ENCODE data around the gene PLCXD3. TPM values are rescaled to one million over a fixed set of nuclear protein-coding genes. Genes with fewer than 3 reads are reported as not detected.
"Not testable (repeated sequence)": the region's sequence is repeated elsewhere in the genome, so short reads cannot be mapped to it uniquely, and the experiment has no call there.

The PLCXD3 gene
- polyA plus RNA-seq, 4 donors: 0.14 to 0.61 (median 0.42) TPM

- no peak for DNase-seq (ENCODE audit: low read depth in 4 of 4, low spot score in 3 of 4)
These were observed 146.9 kb downstream of the PLCXD3 start for GRCh38 chr5:41363343-41363986.

GRCh38 chr5:41356786-41357185, 153.6 kb downstream of the PLCXD3 start:
- DNase-seq (ENCODE audit: low read depth in 4 of 4, low spot score in 3 of 4): peak in 1 of 4 donors; percentile 11

GRCh38 chr5:41349846-41350245, 160.6 kb downstream of the PLCXD3 start:
- DNase-seq (ENCODE audit: low read depth in 4 of 4, low spot score in 3 of 4): no peak

GRCh38 chr5:41347569-41347968, 162.8 kb downstream of the PLCXD3 start:
- DNase-seq (ENCODE audit: low read depth in 4 of 4, low spot score in 3 of 4): no peak

GRCh38 chr5:41346609-41347008, 163.8 kb downstream of the PLCXD3 start:
- DNase-seq (ENCODE audit: low read depth in 4 of 4, low spot score in 3 of 4): no peak

- DNase-seq (ENCODE audit: low read depth in 4 of 4, low spot score in 3 of 4): no peak
These were observed 165.1 kb downstream of the PLCXD3 start for GRCh38 chr5:41345295-41345694.

- no peak for DNase-seq (ENCODE audit: low read depth in 4 of 4, low spot score in 3 of 4)
These were observed 171.1 kb downstream of the PLCXD3 start for GRCh38 chr5:41339339-41339738.

GRCh38 chr5:41338136-41338675, 172.2 kb downstream of the PLCXD3 start:
- DNase-seq (ENCODE audit: low read depth in 4 of 4, low spot score in 3 of 4): peak in 1 of 4 donors; percentile 7

- no peak for DNase-seq (ENCODE audit: low read depth in 4 of 4, low spot score in 3 of 4)
These were observed 172.7 kb downstream of the PLCXD3 start for GRCh38 chr5:41337724-41338123.

GRCh38 chr5:41337216-41337615, 173.2 kb downstream of the PLCXD3 start:
- no peak for DNase-seq (ENCODE audit: low read depth in 4 of 4, low spot score in 3 of 4)

GRCh38 chr5:41336471-41336870, 173.9 kb downstream of the PLCXD3 start:
- DNase-seq (ENCODE audit: low read depth in 4 of 4, low spot score in 3 of 4): no peak

GRCh38 chr5:41335596-41336181, 174.7 kb downstream of the PLCXD3 start:
- no peak for DNase-seq (ENCODE audit: low read depth in 4 of 4, low spot score in 3 of 4)

GRCh38 chr5:41334758-41335157, 175.6 kb downstream of the PLCXD3 start:
- no peak for DNase-seq (ENCODE audit: low read depth in 4 of 4, low spot score in 3 of 4)

GRCh38 chr5:41334221-41334620, 176.2 kb downstream of the PLCXD3 start:
- no peak for DNase-seq (ENCODE audit: low read depth in 4 of 4, low spot score in 3 of 4)

GRCh38 chr5:41325074-41325473, 185.3 kb downstream of the PLCXD3 start:
- DNase-seq (ENCODE audit: low read depth in 4 of 4, low spot score in 3 of 4): no peak

GRCh38 chr5:41322826-41323225, 187.6 kb downstream of the PLCXD3 start:
- DNase-seq (ENCODE audit: low read depth in 4 of 4, low spot score in 3 of 4): not testable (repeated sequence)

GRCh38 chr5:41312478-41313060, 197.8 kb downstream of the PLCXD3 start:
- DNase-seq (ENCODE audit: low read depth in 4 of 4, low spot score in 3 of 4): no peak

- DNase-seq (ENCODE audit: low read depth in 4 of 4, low spot score in 3 of 4): no peak
These were observed 198.3 kb downstream of the PLCXD3 start for GRCh38 chr5:41312066-41312465.

GRCh38 chr5:41309275-41309674, 201.1 kb downstream of the PLCXD3 start:
- DNase-seq (ENCODE audit: low read depth in 4 of 4, low spot score in 3 of 4): no peak

GRCh38 chr5:41306005-41306404, 204.4 kb downstream of the PLCXD3 start:
- no peak for DNase-seq (ENCODE audit: low read depth in 4 of 4, low spot score in 3 of 4)

GRCh38 chr5:41305056-41305455, 205.3 kb downstream of the PLCXD3 start:
- DNase-seq (ENCODE audit: low read depth in 4 of 4, low spot score in 3 of 4): no peak

- DNase-seq (ENCODE audit: low read depth in 4 of 4, low spot score in 3 of 4): no peak
These were observed 214.3 kb downstream of the PLCXD3 start for GRCh38 chr5:41296066-41296465.

Measured in left renal pelvis (tissue), 4 donors.